Measurements from ENCODE around the gene FCRL4. TPM values are rescaled to one million over a fixed set of nuclear protein-coding genes. Genes with fewer than 3 reads are reported as not detected.
"Not testable (repeated sequence)": the region's sequence is repeated elsewhere in the genome, so short reads cannot be mapped to it uniquely, and the experiment has no call there.

The FCRL4 gene
- polyA plus RNA-seq, 1 donor (not counting 4 experiments of a cell fraction or from before 2014, with no cell fraction given) = not detected

DNA sequence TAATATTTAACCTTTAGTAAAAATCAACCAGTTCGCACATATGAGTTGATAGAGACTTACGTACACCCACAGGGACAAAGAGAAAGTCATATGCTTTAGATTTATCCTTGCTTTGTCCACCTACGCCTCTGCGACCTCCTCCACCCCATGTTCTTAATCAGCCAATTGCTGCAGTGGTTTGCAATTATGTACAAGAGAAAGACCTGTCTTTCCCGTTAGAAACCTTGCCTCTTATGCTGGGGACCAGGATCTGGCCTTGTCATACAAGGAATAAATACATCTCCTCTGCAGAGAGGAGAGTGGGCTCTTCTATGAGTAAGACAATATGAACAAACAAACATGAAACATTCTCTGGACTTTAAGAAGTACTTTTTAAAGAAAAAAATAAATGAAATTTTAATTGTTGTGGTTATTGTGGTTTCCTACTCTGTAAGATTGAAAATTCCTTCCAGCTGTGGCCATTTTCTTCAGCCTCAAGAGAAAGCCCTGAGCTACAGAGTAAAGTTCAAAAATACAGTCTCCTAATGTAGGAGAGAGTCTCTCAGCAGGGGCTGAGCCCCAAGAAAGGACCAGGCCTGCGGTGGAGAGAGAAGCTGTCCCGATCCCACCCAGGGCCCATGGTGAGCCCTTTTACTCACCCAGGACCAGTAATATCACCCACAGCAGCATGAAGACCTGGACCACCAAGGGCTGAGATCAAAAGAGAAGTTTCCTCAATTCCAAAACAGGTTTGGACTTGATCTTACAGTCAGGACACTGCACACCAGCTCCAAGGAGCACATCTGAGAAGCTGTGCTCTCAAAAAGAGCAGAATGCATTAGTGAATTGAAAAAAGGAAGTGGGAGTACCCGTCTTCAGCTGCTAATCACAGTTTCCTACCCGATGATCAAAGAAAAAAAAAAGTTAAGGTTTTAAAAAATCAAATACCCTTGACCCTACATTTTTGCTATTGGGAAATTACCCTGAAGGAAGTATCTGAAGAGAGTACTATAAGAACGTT lies 45.9 kb downstream of the FCRL4 start, which contains the start of gene FCRL5:
TSS of gene FCRL5 (minus strand) at position 822 of the 1,000 bp plus-strand sequence. CDS start at position 669, 153 bp downstream.
- H3K27ac ChIP-seq (ENCODE audit: control insufficient read depth, insufficient read depth, low read length) = no peak within 1 kb of the TSS
- dilution Hi-C loops (cut with MboI; ENCODE audit: extremely low pct_ligation_motif_present, low sequenced_read_pairs) = no loop called here
- no peaks in the 10 kb centered on the region for H3K79me2 ChIP-seq (ENCODE audit: control insufficient read depth, insufficient read depth, low read length)
- H3K9ac ChIP-seq (ENCODE audit: control insufficient read depth, extremely low read depth, insufficient read depth, low read length) = no peak within 1 kb of the TSS
- FAIRE-seq = no peak
- H3K9me1 ChIP-seq (ENCODE audit: control insufficient read depth, extremely low read depth, insufficient read depth, low read length) = no peaks in the 10 kb centered on the region
- H3K27me3 ChIP-seq (ENCODE audit: control insufficient read depth, extremely low read depth, insufficient read depth, low read length) = no peaks in the 10 kb centered on the region
- H2AFZ ChIP-seq (ENCODE audit: control insufficient read depth, low read length) = no peak within 1 kb of the TSS
- H3K4me3 ChIP-seq (ENCODE audit: control insufficient read depth in 2 of 3, extremely low read depth in 1 of 3, insufficient read depth in 2 of 3, low read depth in 1 of 3, low read length in 3 of 3) = no peak within 1 kb of the TSS
- no peaks in the 10 kb centered on the region for H3K9me3 ChIP-seq (ENCODE audit: control insufficient read depth, low read depth, low read length)
- H3K36me3 ChIP-seq (ENCODE audit: control insufficient read depth in 2 of 2, extremely low read depth in 1 of 2, insufficient read depth in 2 of 2, low read length in 2 of 2) = no peaks in the 10 kb centered on the region
- H3K4me1 ChIP-seq (ENCODE audit: control insufficient read depth, extremely low read depth, insufficient read depth, low read length) = no peaks in the 10 kb centered on the region
- H4K20me1 ChIP-seq (ENCODE audit: control insufficient read depth, extremely low read depth, insufficient read depth, low read length) = no peaks in the 10 kb centered on the region
- no peak within 1 kb of the TSS for H3K4me2 ChIP-seq (ENCODE audit: control insufficient read depth, extremely low read depth, insufficient read depth, low read depth, low read length)
- DNase-seq (ENCODE audit: low read depth, low spot score) = no peak
- TF ChIP-seq, protein P1, sequence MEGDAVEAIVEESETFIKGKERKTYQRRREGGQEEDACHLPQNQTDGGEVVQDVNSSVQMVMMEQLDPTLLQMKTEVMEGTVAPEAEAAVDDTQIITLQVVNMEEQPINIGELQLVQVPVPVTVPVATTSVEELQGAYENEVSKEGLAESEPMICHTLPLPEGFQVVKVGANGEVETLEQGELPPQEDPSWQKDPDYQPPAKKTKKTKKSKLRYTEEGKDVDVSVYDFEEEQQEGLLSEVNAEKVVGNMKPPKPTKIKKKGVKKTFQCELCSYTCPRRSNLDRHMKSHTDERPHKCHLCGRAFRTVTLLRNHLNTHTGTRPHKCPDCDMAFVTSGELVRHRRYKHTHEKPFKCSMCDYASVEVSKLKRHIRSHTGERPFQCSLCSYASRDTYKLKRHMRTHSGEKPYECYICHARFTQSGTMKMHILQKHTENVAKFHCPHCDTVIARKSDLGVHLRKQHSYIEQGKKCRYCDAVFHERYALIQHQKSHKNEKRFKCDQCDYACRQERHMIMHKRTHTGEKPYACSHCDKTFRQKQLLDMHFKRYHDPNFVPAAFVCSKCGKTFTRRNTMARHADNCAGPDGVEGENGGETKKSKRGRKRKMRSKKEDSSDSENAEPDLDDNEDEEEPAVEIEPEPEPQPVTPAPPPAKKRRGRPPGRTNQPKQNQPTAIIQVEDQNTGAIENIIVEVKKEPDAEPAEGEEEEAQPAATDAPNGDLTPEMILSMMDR (optimal IDR thresholded peaks at IDR 0.05 in 1 of 3, IDR thresholded peaks at IDR 0.05 in 1 of 3, conservative IDR thresholded peaks at IDR 0.05 in 1 of 3; ENCODE audit: extremely low read depth in 1 of 3, insufficient read depth in 2 of 3, low read length in 3 of 3) = no peak
- TF ChIP-seq EZH2 (IDR thresholded peaks at IDR 0.05; ENCODE audit: low read length) = no peak

DNA sequence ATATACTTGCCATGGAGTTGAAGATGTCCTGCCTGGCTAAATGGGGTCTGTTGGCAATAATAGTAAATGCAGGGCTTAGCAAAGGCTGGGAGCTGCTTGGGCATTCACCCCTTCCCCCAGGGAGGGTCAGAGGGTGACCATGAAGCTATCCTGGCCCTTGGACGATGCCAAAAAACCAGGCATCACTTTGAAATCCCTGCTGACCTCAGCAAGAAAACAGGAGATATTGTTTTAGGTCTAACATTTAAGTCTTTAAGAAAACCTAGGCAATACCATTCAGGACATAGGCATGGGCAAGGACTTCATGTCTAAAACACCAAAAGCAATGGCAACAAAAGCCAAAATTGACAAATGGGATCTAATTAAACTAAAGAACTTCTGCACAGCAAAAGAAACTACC lies 49.8 kb downstream of the FCRL4 start:
- dilution Hi-C loops (cut with MboI; ENCODE audit: extremely low pct_ligation_motif_present, low sequenced_read_pairs); H4K20me1 ChIP-seq (ENCODE audit: control insufficient read depth, extremely low read depth, insufficient read depth, low read length); H3K9me1 ChIP-seq (ENCODE audit: control insufficient read depth, extremely low read depth, insufficient read depth, low read length); H3K27me3 ChIP-seq (ENCODE audit: control insufficient read depth, extremely low read depth, insufficient read depth, low read length); DNase-seq (ENCODE audit: low read depth, low spot score); H3K4me2 ChIP-seq (ENCODE audit: control insufficient read depth, extremely low read depth, insufficient read depth, low read depth, low read length); FAIRE-seq; H3K4me1 ChIP-seq (ENCODE audit: control insufficient read depth, extremely low read depth, insufficient read depth, low read length); H3K9ac ChIP-seq (ENCODE audit: control insufficient read depth, extremely low read depth, insufficient read depth, low read length); H3K9me3 ChIP-seq (ENCODE audit: control insufficient read depth, low read depth, low read length); H3K79me2 ChIP-seq (ENCODE audit: control insufficient read depth, insufficient read depth, low read length); H2AFZ ChIP-seq (ENCODE audit: control insufficient read depth, low read length); H3K36me3 ChIP-seq (ENCODE audit: control insufficient read depth in 2 of 2, extremely low read depth in 1 of 2, insufficient read depth in 2 of 2, low read length in 2 of 2); H3K27ac ChIP-seq (ENCODE audit: control insufficient read depth, insufficient read depth, low read length); H3K4me3 ChIP-seq (ENCODE audit: control insufficient read depth in 2 of 3, extremely low read depth in 1 of 3, insufficient read depth in 2 of 3, low read depth in 1 of 3, low read length in 3 of 3): not testable (repeated sequence)

Measured in keratinocyte (primary cell).